Measurements from ENCODE around the gene DDI1. TPM values are rescaled to one million over a fixed set of nuclear protein-coding genes. Genes with fewer than 3 reads are reported as not detected.

Gene DDI1
- total and polyA plus RNA-seq, 12 donors = 0.08 TPM; not detected in 11

DNA sequence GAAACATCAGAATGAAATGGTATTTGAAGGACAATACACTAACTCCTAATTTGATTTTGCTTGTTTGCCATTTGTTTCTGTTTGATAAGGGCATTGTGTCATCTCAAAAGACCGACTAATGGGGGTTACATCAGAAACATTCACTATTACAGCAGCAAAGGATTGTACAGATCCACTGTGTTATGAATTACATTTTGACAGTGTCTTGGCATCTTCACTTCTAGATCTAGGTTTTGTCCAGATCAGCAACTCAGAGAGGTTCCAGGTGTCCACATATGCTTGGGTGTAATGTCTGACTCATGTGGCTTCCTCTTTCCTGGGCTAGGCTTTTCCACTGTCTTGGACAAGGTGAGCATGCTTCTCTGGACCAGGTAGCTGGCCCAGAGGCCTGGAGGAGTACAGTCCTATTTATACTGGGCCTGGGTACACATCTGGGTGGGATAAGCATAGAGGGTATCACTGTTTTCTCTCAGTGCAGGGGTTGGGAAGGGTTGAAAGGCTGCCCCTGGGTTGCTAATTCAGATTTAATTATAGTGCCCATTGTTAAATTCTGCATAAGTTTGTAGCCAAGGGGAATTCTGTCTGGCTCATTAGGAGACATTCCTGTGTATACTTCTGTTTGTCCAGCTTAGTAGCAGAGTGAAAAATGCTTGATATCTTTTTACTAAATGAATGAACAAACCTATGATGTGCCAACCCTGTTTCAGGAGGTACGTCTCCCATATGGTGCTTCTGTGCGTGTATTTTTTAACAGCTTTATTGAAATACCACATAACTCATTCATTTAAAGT, 23.8 kb downstream of the DDI1 start:
- Histone ChIP-seq H3K4me3 (no peak overlapping the region), H3K27me3 (no peaks in the 10 kb centered on the region), H3K36me3 (replicated peaks in 1 of 2) (no peaks in the 10 kb centered on the region), H3K9me3 (replicated peaks in 1 of 3) (no peaks in the 10 kb centered on the region), H3K4me1 (replicated peaks in 1 of 2) (peaks cover 6 to 58% of the 10 kb centered on the region in 2 donors), H3K27ac (peak overlapping the region in 2 of 5 donors; percentile 22 to 57)
- WGBS, 4 donors = 68 to 81% (median 75%) methylated on average over 3 of the region's 3 CpGs
- peak in 1 of 7 donors; percentile 59 for DNase-seq
- intact Hi-C loops (cut with DNase I) = no loop called here
- TF ChIP-seq POLR2A (IDR thresholded peaks at IDR 0.05) = no peak
- TF ChIP-seq, protein P1, sequence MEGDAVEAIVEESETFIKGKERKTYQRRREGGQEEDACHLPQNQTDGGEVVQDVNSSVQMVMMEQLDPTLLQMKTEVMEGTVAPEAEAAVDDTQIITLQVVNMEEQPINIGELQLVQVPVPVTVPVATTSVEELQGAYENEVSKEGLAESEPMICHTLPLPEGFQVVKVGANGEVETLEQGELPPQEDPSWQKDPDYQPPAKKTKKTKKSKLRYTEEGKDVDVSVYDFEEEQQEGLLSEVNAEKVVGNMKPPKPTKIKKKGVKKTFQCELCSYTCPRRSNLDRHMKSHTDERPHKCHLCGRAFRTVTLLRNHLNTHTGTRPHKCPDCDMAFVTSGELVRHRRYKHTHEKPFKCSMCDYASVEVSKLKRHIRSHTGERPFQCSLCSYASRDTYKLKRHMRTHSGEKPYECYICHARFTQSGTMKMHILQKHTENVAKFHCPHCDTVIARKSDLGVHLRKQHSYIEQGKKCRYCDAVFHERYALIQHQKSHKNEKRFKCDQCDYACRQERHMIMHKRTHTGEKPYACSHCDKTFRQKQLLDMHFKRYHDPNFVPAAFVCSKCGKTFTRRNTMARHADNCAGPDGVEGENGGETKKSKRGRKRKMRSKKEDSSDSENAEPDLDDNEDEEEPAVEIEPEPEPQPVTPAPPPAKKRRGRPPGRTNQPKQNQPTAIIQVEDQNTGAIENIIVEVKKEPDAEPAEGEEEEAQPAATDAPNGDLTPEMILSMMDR (IDR thresholded peaks at IDR 0.05) = no peak

DNA sequence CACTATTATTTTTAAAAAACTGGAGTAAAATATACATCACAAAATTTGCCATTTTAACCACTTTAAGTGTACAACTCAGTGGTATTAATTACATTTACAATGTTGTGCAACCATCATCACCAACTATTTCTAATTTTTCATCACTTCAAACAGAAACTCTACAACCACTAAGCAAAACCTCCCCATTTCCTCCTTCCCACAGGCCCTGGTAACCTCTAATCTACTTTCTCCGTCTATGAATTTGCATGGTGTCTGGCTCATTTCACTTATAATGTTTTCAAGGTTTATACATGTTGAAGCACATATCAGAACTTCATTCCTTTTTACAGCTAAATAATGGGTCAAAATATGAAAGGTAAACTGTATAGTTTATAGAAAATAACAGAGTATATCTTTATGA, 24.4 kb downstream of the DDI1 start:
- H3K27me3 ChIP-seq = no peaks in the 10 kb centered on the region
- TF ChIP-seq, protein P1 (IDR thresholded peaks at IDR 0.05) = no peak
- TF ChIP-seq POLR2A (IDR thresholded peaks at IDR 0.05) = no peak
- H3K4me1 ChIP-seq (replicated peaks in 1 of 2) = peaks cover 4 to 53% of the 10 kb centered on the region in 2 donors
- intact Hi-C loops (cut with DNase I) = no loop called here
- no peak overlapping the region for H3K4me3 ChIP-seq
- 61 to 83% (median 79%) methylated on average over 1 of the region's 1 CpG for WGBS, 4 donors
- H3K9me3 ChIP-seq (replicated peaks in 1 of 3) = no peaks in the 10 kb centered on the region
- H3K36me3 ChIP-seq (replicated peaks in 1 of 2) = no peaks in the 10 kb centered on the region
- no peak for DNase-seq
- H3K27ac ChIP-seq = no peak overlapping the region

DNA sequence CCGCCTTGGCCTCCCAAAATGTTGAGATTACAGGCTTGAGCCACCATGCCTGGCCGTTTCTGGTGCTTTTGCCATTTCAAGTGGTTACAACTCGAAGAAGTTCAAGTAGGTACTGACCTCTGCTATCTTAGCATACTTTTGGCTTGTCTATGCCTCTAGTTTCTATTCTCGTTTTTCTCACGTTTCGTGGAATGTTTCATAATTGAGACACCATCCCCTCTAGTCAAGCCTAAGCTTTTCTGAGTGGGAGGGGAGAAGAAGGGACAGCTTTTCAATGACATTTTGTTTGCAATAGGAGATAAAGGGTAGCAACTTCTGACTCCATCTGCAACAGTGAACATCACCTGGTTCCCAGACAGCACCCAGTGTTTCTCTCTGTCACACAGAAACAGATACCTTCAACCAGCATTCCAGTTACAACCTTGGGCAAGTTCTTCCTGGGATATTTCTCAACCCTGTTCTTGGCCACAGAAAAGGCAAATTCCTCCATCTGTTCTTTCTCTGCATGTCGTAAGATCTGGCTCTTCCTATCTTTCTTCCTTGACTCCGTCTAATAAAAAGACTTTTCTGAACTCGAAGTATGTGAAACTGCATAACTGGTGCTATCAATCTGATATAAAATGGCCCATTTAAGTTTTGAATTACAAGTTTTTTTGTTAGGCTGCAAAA, 25.5 kb downstream of the DDI1 start:
- no peaks in the 10 kb centered on the region for H3K36me3 ChIP-seq (replicated peaks in 1 of 2)
- no peak overlapping the region for H3K4me3 ChIP-seq
- peaks cover 4 to 51% of the 10 kb centered on the region in 2 donors for H3K4me1 ChIP-seq (replicated peaks in 1 of 2)
- DNase-seq = peak in 1 of 7 donors; percentile 36
- no peaks in the 10 kb centered on the region for H3K9me3 ChIP-seq (replicated peaks in 1 of 3)
- H3K27me3 ChIP-seq = no peaks in the 10 kb centered on the region
- WGBS, 4 donors = 51 to 61% (median 60%) methylated on average over 9 of the region's 9 CpGs
- H3K27ac ChIP-seq = peak overlapping the region in 1 of 5 donors; percentile 57
- no peak for TF ChIP-seq POLR2A (IDR thresholded peaks at IDR 0.05)
- intact Hi-C loops (cut with DNase I) = no loop called here

DNA sequence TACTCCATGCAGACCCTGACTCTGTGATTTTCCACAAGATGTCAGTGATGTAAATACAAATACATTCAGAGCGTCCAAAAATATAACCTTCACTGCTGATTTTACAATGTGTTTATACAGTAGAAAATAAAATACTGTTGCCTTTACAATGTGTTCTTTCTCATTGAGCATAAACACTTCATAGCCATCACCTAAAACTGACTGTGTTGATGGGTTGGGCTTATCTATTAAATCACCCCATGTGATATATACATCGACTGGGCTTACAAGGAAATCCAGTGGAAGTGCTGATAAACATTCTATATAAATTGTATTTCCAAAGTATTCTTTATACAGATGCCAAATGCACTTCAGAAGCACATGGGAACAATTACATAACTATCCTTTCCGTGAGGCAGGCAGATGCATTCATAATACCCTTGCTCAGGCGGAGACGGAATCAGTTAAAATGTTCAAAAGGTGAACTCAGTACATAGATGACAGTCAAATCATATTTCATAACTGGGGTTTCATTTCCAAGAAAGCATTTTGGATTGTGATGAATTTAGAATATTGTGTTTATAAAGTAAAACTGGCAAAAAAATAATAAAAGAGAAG, 27.7 kb downstream of the DDI1 start:
- intact Hi-C loops (cut with DNase I) = no loop called here
- Histone ChIP-seq H3K27ac (no peak overlapping the region), H3K4me1 (replicated peaks in 1 of 2) (peaks cover 4 to 62% of the 10 kb centered on the region in 2 donors), H3K9me3 (replicated peaks in 1 of 3) (no peaks in the 10 kb centered on the region), H3K27me3 (no peaks in the 10 kb centered on the region), H3K36me3 (replicated peaks in 1 of 2) (no peaks in the 10 kb centered on the region), H3K4me3 (no peak overlapping the region)
- DNase-seq = no peak
- no peak for TF ChIP-seq POLR2A (IDR thresholded peaks at IDR 0.05)
- TF ChIP-seq, protein P1 (IDR thresholded peaks at IDR 0.05) = no peak
- 55 to 68% (median 59%) methylated on average over 5 of the region's 5 CpGs for WGBS, 4 donors

Measured in adrenal gland (tissue), 12 donors.